Stomach (tissue), 9 donors: ENCODE data around the gene BCL2L2. TPM values are rescaled to one million over a fixed set of nuclear protein-coding genes. Genes with fewer than 3 reads are reported as not detected.

Source experiments
- DNase-seq, 2 donors: peaks; one replicate each; pipeline versions ENCODE4 v3.0.0 to v3.0.0-alpha.2; 2013 to 2019
- H3K27ac ChIP-seq, 5 donors: fragments of 200-600 bp in 4 of 5; sonication (generic) in 4 of 5; one replicate each; pipeline ENCODE4 v1.5.1; 2013 to 2019; ENCODE audit warnings: mild to moderate bottlenecking in 1 of 5, moderate library complexity in 1 of 5
- H3K27me3 ChIP-seq, 3 donors: fragments of 200-600 bp; sonication (generic); one replicate each; pipeline ENCODE4 v1.5.1; 2017 to 2019; ENCODE audit warnings: mixed run types in 1 of 3
- H3K36me3 ChIP-seq, 4 donors: fragments of 200-600 bp; sonication (generic); 1 replicate in 3 of 4; 2 replicates in 1 of 4; pipeline ENCODE4 v1.5.1; 2016 to 2019
- H3K4me1 ChIP-seq, 4 donors: fragments of 200-600 bp; sonication (generic); one replicate each; pipeline ENCODE4 v1.5.1; 2016 to 2019
- H3K4me3 ChIP-seq, 4 donors: fragments of 200-600 bp; sonication (generic) in 3 of 4; one replicate each; pipeline ENCODE4 v1.5.1; 2016 to 2019; ENCODE audit warnings: mild to moderate bottlenecking in 1 of 4
- H3K9me3 ChIP-seq, 4 donors: fragments of 200-600 bp; sonication (generic); one replicate each; pipeline ENCODE4 v1.5.1; 2016 to 2019
- EP300 ChIP-seq: sonication (generic); formaldehyde crosslinking; IDR thresholded peaks from one replicate; pipeline ENCODE4 v1.6.1; 2017; ENCODE audit warnings: antibody characterized with exemption
- POLR2A ChIP-seq, 4 donors: fragments of 450-650 bp; IDR thresholded peaks; one replicate each; pipeline ENCODE4 v1.6.1; 2016; ENCODE audit warnings: antibody characterized with exemption in 4 of 4, control low read depth in 2 of 4, mild to moderate bottlenecking in 1 of 4, moderate library complexity in 1 of 4
- POLR2AphosphoS5 ChIP-seq, 3 donors: sonication (generic); formaldehyde crosslinking; IDR thresholded peaks; one replicate each; pipeline ENCODE4 v1.6.1; 2016; ENCODE audit warnings: antibody characterized with exemption in 3 of 3
- WGBS, 5 donors: extraction: QIAGEN DNeasy Blood & Tissue Kit in 3 of 5; methylation state at CpG; one replicate each; pipeline versions ENCODE4 v1.1.5 to v1.1.7; 2013 to 2018; 5-methylcytosine and 5-hydroxymethylcytosine counted together
- intact Hi-C: fragments of 100-400 bp; cut with DNase I; formaldehyde crosslinking; loops from one replicate; pipeline ENCODE4 v1.15.1; 2023; ENCODE audit warnings: low total_unique reads
- polyA plus RNA-seq, 3 donors: library from polyadenylated mRNA; stranded (reverse); fragments of 200-250 nt; gene quantifications; one replicate each; pipeline ENCODE4 v1.2.3, GENCODE V29; 2013
- total RNA-seq, 5 donors: library from RNA; depleted of rRNA; stranded (reverse); fragments of >200 nt; gene quantifications; one replicate each; pipeline versions ENCODE4 v1.1.0 to v1.2.3, GENCODE V29; 2014 to 2016
- TF ChIP-seq, protein P1 (sequence below), 7 experiments: fragments of 450-650 bp in 4 of 7; fragments of 200-600 bp in 3 of 7; sonication (generic) in 3 of 7; IDR thresholded peaks; one replicate each; pipeline ENCODE4 v1.5.1; 2016 to 2019; ENCODE audit warnings: antibody characterized with exemption in 7 of 7, control low read depth in 2 of 7, mild to moderate bottlenecking in 1 of 7
- donor health status: healthy with polysubstance abuse.
- donor health status: Bipolar disorder and iron deficiency.
- donor health status: healthy.

BCL2L2 gene
- total and polyA plus RNA-seq, 8 donors: 14.0 to 84.1 (median 42.2) TPM

DNA sequence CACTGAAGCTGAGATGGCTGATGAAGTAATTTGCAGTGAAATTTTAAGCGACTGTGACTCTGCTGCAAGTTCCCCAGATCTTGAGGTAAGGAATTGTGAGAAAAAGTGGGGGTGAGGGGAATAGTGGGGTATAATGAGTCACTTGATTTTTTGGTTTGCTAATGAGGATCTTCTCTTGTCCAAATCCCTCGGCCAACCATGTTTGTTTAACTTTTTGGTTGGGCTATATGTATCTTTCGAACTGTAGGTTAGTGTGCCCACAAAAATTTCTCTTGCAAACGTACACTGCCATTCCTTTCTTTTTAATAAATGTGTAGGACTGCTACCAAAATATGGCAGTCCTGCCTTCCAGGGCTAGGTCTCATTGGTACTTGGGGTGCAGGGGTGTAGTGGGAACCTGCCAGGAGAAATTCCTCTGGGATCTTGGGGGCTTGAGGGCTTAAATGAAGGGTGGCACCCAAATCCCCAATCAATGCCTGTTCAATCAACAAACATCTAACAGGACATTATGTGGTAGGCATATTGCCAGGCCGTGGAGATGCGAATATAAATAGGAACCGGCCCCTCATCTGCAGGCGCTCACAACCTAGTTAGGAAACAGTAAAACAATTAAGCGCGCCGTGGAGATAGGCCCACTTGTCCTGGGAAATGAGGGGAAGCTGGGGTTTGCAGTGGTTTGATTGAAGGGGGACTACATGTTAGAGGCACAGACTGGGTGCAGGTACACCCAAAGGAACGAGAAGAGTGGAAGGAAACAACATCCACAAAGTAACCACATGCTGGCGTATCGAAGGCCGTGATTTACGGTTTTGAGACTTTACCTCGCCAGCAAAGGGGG lies 13.3 kb downstream of the BCL2L2 start:
- intact Hi-C loops: loop anchor here (10.0 kb wide), 2 partner anchors 145 to 245 kb away; partner anchors contain the start of genes AP1G2 and NGDN
- WGBS, 5 donors: 88 to 93% (median 91%) methylated on average over 17 of the region's 17 CpGs
- H3K36me3 ChIP-seq: peaks cover 22 to 36% (median 32%) of the 10 kb centered on the region in 4 donors
- TF ChIP-seq EP300: no peak
- TF ChIP-seq POLR2A (IDR thresholded peaks at IDR 0.05): no peak
- no peak for TF ChIP-seq POLR2AphosphoS5 (IDR thresholded peaks at IDR 0.05)
- TF ChIP-seq, protein P1, sequence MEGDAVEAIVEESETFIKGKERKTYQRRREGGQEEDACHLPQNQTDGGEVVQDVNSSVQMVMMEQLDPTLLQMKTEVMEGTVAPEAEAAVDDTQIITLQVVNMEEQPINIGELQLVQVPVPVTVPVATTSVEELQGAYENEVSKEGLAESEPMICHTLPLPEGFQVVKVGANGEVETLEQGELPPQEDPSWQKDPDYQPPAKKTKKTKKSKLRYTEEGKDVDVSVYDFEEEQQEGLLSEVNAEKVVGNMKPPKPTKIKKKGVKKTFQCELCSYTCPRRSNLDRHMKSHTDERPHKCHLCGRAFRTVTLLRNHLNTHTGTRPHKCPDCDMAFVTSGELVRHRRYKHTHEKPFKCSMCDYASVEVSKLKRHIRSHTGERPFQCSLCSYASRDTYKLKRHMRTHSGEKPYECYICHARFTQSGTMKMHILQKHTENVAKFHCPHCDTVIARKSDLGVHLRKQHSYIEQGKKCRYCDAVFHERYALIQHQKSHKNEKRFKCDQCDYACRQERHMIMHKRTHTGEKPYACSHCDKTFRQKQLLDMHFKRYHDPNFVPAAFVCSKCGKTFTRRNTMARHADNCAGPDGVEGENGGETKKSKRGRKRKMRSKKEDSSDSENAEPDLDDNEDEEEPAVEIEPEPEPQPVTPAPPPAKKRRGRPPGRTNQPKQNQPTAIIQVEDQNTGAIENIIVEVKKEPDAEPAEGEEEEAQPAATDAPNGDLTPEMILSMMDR (IDR thresholded peaks at IDR 0.05): no peak
- DNase-seq: no peak
- H3K4me3 ChIP-seq: peak overlapping the region; percentile 37 to 41 (median 38)
- H3K27me3 ChIP-seq: no peaks in the 10 kb centered on the region
- peak overlapping the region; percentile 89 to 100 (median 95) for H3K27ac ChIP-seq
- peaks cover 19 to 36% (median 29%) of the 10 kb centered on the region in 4 donors for H3K4me1 ChIP-seq
- no peaks in the 10 kb centered on the region for H3K9me3 ChIP-seq

DNA sequence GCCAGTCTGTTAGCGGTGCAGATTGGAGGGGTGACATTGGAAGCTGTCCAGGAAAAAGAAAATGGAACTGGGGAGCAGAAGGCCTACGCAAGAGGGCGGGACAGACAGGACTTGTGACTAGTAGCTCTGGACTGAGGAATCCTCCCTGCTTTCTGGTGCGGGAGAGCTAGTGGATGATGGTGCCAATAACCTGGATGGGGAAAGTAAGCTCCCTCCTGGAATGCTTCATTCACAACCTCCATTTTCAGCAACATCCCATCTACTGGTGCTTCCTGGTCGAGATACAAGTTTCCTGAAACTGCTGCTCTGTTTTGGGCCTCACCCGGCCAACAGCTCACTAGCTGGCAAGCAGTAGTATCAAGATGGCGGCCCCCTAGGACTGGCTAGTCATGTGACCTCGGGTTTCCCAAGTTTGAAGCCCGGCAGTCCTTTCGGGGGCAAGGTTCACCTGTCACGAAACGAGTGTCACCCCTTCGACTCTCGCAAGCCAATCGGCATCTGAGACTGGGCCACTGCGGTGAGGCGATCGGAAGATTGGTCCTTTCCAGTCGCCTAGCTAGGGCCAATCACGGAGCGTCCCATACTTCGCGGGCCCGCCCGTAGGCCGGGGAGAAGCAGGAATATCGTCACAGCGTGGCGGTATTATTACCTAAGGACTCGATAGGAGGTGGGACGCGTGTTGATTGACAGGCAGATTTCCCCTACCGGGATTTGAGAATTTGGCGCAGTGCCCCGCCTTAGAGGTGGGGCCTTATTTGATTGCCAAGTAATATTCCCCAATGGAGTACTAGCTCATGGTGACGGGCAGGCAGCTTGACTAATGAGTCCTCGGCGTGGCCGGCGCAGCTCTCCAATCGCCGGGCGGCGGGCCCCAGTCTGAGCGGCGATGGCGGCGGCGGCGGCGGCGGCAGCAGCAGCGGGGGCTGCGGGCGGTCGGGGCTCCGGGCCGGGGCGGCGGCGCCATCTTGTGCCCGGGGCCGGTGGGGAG lies 14.2 kb downstream of the BCL2L2 start, which contains the start of gene PABPN1:
PABPN1 (plus strand) TSS at position 874 of the 988 bp plus-strand sequence; CDS start at position 887, 13 bp downstream.
- TF ChIP-seq EP300: no peak
- TF ChIP-seq, protein P1 (IDR thresholded peaks at IDR 0.05): no peak
- TF ChIP-seq POLR2AphosphoS5 (IDR thresholded peaks at IDR 0.05): peak; percentile 45 to 92 (median 63)
- peak in 1 of 4 donors; percentile 0 for TF ChIP-seq POLR2A (IDR thresholded peaks at IDR 0.05)
- Histone ChIP-seq H3K27me3 (no peaks in the 10 kb centered on the region), H3K4me3 (peak within 1 kb of the TSS; percentile 90 to 96 (median 92)), H3K9me3 (no peaks in the 10 kb centered on the region), H3K36me3 (peaks cover 27 to 41% (median 36%) of the 10 kb centered on the region in 4 donors), H3K27ac (peak within 1 kb of the TSS; percentile 96 to 100 (median 98)), H3K4me1 (peaks cover 19 to 36% (median 29%) of the 10 kb centered on the region in 4 donors)
- DNase-seq: peak; percentile 100
- intact Hi-C loops: loop anchor here (10.0 kb wide), 2 partner anchors 144 to 244 kb away; partner anchors contain the start of genes AP1G2 and NGDN
- 3 to 12% (median 5%) methylated on average over 24 to 63 of the region's 63 CpGs for WGBS, 5 donors

DNA sequence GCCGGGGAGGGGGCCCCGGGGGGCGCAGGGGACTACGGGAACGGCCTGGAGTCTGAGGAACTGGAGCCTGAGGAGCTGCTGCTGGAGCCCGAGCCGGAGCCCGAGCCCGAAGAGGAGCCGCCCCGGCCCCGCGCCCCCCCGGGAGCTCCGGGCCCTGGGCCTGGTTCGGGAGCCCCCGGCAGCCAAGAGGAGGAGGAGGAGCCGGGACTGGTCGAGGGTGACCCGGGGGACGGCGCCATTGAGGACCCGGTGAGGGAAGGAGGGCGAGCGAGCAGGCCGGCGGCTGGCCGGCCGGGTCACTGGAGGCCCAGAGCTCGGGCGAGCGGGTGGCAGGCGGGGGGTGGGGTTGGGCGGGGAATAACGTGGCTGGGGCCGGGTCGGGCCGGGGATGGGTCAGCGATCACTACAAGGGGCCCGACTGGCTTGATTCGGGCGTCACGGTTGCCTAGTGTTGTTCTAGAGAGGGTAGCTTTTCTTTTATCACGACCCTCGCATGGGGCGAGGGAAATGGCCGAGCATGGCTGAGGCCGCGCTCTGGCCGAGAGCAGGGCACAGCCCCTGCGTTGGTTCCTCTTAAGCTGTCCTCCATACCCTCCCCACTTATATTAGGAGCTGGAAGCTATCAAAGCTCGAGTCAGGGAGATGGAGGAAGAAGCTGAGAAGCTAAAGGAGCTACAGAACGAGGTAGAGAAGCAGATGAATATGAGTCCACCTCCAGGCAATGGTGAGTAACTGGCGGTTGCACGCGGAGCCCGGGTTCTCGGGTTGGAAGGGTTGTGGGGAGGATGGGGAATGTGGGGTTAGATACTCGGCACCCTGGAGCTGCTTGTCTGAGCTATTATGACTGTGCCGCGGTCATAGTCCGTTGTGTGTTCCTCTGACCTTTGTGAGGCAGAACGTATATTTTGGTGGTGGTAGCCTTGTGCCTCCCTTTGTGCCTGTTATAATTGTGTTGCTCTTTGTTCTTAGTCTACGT lies 15.2 kb downstream of the BCL2L2 start:
- Histone ChIP-seq H3K9me3 (no peaks in the 10 kb centered on the region), H3K4me3 (peak overlapping the region; percentile 90 to 96 (median 92)), H3K4me1 (peaks cover 19 to 36% (median 29%) of the 10 kb centered on the region in 4 donors), H3K27me3 (no peaks in the 10 kb centered on the region), H3K36me3 (peaks cover 27 to 45% (median 42%) of the 10 kb centered on the region in 4 donors), H3K27ac (peak overlapping the region; percentile 96 to 100 (median 98))
- intact Hi-C loops: loop anchor here (10.0 kb wide), 2 partner anchors 143 to 243 kb away; partner anchors contain the start of genes AP1G2 and NGDN
- DNase-seq: peak; percentile 52 to 66
- 0 to 1% (median 1%) methylated on average over 31 to 64 of the region's 64 CpGs for WGBS, 5 donors
- TF ChIP-seq POLR2A (IDR thresholded peaks at IDR 0.05) (no peak), EP300 (no peak), POLR2AphosphoS5 (IDR thresholded peaks at IDR 0.05) (peak in 1 of 3 donors; percentile 4)
